ENCODE data around the gene RPLP2.

The RPLP2 gene

DNA sequence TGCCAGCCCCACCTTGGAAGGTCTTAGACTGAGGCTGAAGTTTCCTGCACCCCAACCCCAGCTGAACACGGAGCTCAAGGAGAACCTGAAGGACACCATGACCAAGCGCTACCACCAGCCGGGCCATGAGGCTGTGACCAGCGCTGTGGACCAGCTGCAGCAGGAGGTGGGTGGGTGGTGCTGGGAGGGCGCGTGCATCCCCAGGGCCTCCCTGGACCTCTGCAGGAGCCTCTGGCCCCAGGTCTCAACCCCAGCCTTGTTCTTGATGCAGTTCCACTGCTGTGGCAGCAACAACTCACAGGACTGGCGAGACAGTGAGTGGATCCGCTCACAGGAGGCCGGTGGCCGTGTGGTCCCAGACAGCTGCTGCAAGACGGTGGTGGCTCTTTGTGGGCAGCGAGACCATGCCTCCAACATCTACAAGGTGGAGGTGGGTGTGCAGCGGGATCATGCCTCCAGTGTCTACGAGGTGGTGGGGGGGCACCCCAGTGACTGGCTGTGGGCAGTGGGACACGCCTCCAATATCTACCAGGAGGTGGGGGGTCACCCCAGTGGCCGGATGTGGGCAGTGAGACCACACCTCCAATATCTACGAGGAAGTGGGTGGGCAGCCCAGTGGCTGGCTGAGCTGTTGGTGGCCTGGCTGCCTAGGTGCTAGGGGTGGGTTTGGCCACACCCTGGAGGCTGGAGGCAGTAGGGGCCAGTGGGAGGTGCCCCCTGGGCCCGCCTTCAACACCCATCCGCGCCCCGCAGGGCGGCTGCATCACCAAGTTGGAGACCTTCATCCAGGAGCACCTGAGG lies 27.6 kb downstream of the RPLP2 start:
- Histone ChIP-seq H3K4me1 (peaks cover 0 to 78% (median 57%) of the 10 kb centered on the region in 4 donors), H3K36me3 (peaks cover 39 to 53% (median 52%) of the 10 kb centered on the region in 3 donors), H3K9me3 (no peaks in the 10 kb centered on the region), H3K4me3 (no peak overlapping the region), H3K27ac (peak overlapping the region in 1 of 2 donors; percentile 88), H3K27me3 (peaks cover 0 to under 1% of the 10 kb centered on the region in 2 donors)
- no peak for DNase-seq
- intact Hi-C loops (cut with DNase I; ENCODE audit: low total_unique reads), result no loop called here
- TF ChIP-seq, protein P1, sequence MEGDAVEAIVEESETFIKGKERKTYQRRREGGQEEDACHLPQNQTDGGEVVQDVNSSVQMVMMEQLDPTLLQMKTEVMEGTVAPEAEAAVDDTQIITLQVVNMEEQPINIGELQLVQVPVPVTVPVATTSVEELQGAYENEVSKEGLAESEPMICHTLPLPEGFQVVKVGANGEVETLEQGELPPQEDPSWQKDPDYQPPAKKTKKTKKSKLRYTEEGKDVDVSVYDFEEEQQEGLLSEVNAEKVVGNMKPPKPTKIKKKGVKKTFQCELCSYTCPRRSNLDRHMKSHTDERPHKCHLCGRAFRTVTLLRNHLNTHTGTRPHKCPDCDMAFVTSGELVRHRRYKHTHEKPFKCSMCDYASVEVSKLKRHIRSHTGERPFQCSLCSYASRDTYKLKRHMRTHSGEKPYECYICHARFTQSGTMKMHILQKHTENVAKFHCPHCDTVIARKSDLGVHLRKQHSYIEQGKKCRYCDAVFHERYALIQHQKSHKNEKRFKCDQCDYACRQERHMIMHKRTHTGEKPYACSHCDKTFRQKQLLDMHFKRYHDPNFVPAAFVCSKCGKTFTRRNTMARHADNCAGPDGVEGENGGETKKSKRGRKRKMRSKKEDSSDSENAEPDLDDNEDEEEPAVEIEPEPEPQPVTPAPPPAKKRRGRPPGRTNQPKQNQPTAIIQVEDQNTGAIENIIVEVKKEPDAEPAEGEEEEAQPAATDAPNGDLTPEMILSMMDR (IDR thresholded peaks at IDR 0.05), result no peak

DNA sequence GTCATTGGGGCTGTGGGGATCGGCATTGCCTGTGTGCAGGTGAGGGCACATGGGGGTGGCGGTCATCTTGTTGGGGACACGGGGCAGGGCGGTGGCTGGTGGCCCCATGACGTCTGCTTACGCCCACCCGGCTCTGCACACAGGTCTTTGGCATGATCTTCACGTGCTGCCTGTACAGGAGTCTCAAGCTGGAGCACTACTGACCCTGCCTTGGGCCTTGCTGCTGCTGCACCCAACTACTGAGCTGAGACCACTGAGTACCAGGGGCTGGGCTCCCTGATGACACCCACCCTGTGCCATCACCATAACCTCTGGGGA lies 28.2 kb downstream of the RPLP2 start:
- Histone ChIP-seq H3K4me3 (no peak overlapping the region), H3K36me3 (peaks cover 39 to 53% (median 52%) of the 10 kb centered on the region in 3 donors), H3K4me1 (peaks cover 0 to 78% (median 56%) of the 10 kb centered on the region in 4 donors), H3K9me3 (no peaks in the 10 kb centered on the region), H3K27me3 (no peaks in the 10 kb centered on the region), H3K27ac (peak overlapping the region in 1 of 2 donors; percentile 88)
- TF ChIP-seq, protein P1 (IDR thresholded peaks at IDR 0.05), result no peak
- intact Hi-C loops (cut with DNase I; ENCODE audit: low total_unique reads), result no loop called here
- DNase-seq, result no peak

DNA sequence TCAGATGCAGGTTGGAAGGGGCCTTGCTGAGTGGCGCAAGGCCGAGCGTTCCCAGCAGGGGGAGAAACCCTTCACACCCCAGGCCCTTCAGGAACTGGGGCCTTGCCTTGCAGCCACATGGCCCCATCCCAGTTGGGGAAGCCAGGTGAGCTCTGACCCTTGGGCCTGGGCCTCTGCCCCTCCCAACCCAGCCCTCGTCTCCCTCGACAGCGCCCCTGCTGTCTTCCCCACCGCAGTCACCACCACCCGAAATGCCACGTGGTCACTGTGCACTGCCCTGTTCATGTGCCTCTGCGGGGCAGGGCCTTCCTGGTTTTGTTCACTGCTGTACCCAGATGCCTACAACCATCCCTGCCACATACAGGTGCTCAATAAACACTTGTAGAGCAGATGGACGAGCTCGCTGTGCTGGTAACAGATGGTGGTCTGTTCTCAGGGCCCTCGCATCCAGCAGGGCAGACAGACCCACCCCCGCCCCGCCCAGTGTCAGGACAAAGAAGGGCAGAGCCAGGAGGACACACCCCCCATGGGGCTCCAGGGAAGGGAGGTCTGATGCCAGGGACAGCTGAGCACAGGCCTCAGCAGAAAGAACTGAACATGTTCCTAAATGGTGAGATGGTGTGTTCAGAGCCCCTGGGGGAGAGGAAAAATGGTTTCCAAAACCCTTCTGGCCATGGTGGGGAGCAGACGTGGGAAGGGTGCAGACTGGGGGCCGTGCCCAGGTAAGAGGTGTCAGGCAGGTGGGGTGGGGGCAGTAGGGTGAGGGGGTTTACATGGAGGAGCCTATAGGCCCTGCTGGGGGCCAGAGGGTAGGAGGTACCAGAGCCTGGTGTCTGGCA lies 28.9 kb downstream of the RPLP2 start:
- Histone ChIP-seq H3K4me1 (peaks cover 0 to 82% (median 60%) of the 10 kb centered on the region in 4 donors), H3K36me3 (peaks cover 39 to 53% (median 52%) of the 10 kb centered on the region in 3 donors)
- TF ChIP-seq, protein P1 (IDR thresholded peaks at IDR 0.05), result peak in 1 of 2 experiments; percentile 8

DNA sequence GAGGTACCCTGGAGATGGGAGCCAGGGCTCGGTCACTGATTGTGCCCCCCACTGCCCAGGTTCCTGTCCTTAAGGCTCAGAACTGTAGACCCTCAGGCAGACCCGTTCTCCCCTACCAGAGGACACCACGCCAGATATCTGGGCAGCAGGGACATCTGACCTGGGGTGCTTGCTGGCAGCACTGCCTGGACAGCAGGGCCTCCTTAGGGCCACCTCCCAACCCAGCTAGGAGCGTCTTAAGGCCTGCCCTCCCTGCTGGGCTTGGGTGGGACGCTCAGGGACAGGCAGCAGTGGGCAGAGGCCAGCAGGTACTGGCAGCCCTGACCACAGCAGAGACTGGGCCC lies 29.5 kb downstream of the RPLP2 start:
- Histone ChIP-seq H3K27ac (peak overlapping the region in 1 of 2 donors; percentile 88), H3K9me3 (no peaks in the 10 kb centered on the region), H3K36me3 (peaks cover 39 to 53% (median 52%) of the 10 kb centered on the region in 3 donors), H3K4me3 (no peak overlapping the region), H3K4me1 (peaks cover 0 to 82% (median 60%) of the 10 kb centered on the region in 4 donors), H3K27me3 (no peaks in the 10 kb centered on the region)
- DNase-seq, result no peak
- TF ChIP-seq, protein P1 (IDR thresholded peaks at IDR 0.05), result no peak
- intact Hi-C loops (cut with DNase I; ENCODE audit: low total_unique reads), result no loop called here

More for the DNA sequence above, 28.9 kb downstream of the RPLP2 start:
- H3K27me3 ChIP-seq, result no peaks in the 10 kb centered on the region
- intact Hi-C loops (cut with DNase I; ENCODE audit: low total_unique reads), result no loop called here
- peak overlapping the region in 1 of 2 donors; percentile 88 for H3K27ac ChIP-seq
- DNase-seq, result no peak
- H3K4me3 ChIP-seq, result no peak overlapping the region
- no peaks in the 10 kb centered on the region for H3K9me3 ChIP-seq

DNA sequence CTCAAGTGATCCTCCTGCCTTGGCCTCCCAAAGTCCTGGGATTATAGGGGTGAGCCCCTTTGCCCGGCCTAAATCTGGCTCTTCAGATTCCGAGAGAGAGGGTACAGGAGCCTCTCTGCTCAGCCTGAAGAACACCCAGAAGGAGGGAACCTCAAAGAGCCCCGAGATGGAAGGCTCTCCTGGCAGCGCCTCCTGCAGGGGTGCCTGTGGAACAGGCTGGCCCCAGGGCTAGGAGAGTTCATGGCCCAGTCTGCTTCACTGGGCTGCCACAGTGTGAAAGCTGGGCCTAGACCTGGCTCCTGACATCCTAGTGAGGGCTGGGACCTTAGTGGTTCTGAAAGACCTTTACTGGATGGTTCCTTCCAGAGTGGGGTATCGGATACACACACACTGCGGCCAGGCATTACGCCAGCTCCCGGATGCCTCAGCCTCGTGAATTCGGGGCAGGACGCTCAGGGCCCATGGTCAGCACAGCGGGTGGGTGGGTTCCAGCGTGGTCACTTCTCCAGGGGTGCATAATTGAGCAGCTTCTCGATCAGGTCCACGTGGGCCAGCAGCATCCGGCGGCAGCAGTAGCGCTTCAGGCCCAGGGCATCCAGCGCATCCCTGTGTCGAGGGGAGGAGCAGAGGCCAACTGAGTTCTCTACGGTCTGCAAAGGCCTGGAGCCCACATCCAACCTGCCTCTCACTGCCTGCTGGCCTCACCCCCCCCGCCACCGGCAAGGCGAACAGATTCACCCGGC lies 30.3 kb downstream of the RPLP2 start:
- Histone ChIP-seq H3K9me3 (no peaks in the 10 kb centered on the region), H3K4me1 (peaks cover under 1 to 82% (median 60%) of the 10 kb centered on the region in 4 donors), H3K27ac (peak overlapping the region in 1 of 2 donors; percentile 88), H3K4me3 (no peak overlapping the region), H3K36me3 (peaks cover 39 to 53% (median 52%) of the 10 kb centered on the region in 3 donors), H3K27me3 (no peaks in the 10 kb centered on the region)
- TF ChIP-seq, protein P1 (IDR thresholded peaks at IDR 0.05), result no peak
- no peak for DNase-seq
- intact Hi-C loops (cut with DNase I; ENCODE audit: low total_unique reads), result loop anchor here (5.0 kb wide), 1 partner anchor 33 kb away; the partner anchor contains the start of genes PIDD1 and RPLP2

Data from tibial artery (tissue), 4 donors.